Astrocyte of the spinal cord (primary cell): Measurements from ENCODE around the gene C17orf113.

ENCODE experiments used
- DNase-seq: peaks from one replicate; pipeline ENCODE4 v3.0.0; 2011; ENCODE audit warnings: low read depth, low spot score
- H3K4me3 ChIP-seq: 2 replicates; pipeline ENCODE4 v1.5.1; 2011; ENCODE audit warnings: low read depth, mild to moderate bottlenecking, low read length, moderate library complexity
- CTCF ChIP-seq: IDR thresholded peaks from 2 replicates; pipeline ENCODE4 v1.5.1; 2012; ENCODE audit warnings: low read depth, mild to moderate bottlenecking, low read length, inconsistent platforms
- in situ Hi-C: cut with HindIII; loops from 2 replicates; pipeline ENCODE4 v1.10.0; 2017; ENCODE audit warnings: low sequenced_read_pairs

C17orf113 gene

GRCh38 chr17:42072323-42073187 lies 22.2 kb upstream of the C17orf113 start:
- no peak for TF ChIP-seq CTCF
- no peak for DNase-seq
- in situ Hi-C loops = no loop called here
- no peak overlapping the region for H3K4me3 ChIP-seq

GRCh38 chr17:42071810-42072209 lies 21.4 kb upstream of the C17orf113 start:
- no peak for TF ChIP-seq CTCF
- in situ Hi-C loops = no loop called here
- no peak overlapping the region for H3K4me3 ChIP-seq
- DNase-seq = no peak

- no peak for TF ChIP-seq CTCF
- no peak overlapping the region for H3K4me3 ChIP-seq
- in situ Hi-C loops = no loop called here
- DNase-seq = no peak
Observed at GRCh38 chr17:42068979-42069378, 18.6 kb upstream of the C17orf113 start.

GRCh38 chr17:42067371-42068091 lies 17.1 kb upstream of the C17orf113 start:
- in situ Hi-C loops = no loop called here
- DNase-seq = peak; percentile 26
- peak; percentile 95 for TF ChIP-seq CTCF
- H3K4me3 ChIP-seq = no peak overlapping the region

- DNase-seq = peak; percentile 3
- in situ Hi-C loops = no loop called here
- H3K4me3 ChIP-seq = no peak overlapping the region
- TF ChIP-seq CTCF = no peak
Observed at GRCh38 chr17:42065201-42065600, 14.8 kb upstream of the C17orf113 start.

GRCh38 chr17:42062681-42063080 lies 12.3 kb upstream of the C17orf113 start:
- DNase-seq = no peak
- in situ Hi-C loops = no loop called here
- H3K4me3 ChIP-seq = no peak overlapping the region
- TF ChIP-seq CTCF = no peak
